GM18907 (cell line): ENCODE data around the gene YPEL3.

Source experiments
- ATAC-seq: cut with Tn5 transposase; IDR thresholded peaks from one replicate; pipeline ENCODE4 v1.9.1; 2021; ENCODE audit warnings: mild to moderate bottlenecking, moderate library complexity; ENCODE audit not compliant: unreplicated experiment

The YPEL3 gene

DNA sequence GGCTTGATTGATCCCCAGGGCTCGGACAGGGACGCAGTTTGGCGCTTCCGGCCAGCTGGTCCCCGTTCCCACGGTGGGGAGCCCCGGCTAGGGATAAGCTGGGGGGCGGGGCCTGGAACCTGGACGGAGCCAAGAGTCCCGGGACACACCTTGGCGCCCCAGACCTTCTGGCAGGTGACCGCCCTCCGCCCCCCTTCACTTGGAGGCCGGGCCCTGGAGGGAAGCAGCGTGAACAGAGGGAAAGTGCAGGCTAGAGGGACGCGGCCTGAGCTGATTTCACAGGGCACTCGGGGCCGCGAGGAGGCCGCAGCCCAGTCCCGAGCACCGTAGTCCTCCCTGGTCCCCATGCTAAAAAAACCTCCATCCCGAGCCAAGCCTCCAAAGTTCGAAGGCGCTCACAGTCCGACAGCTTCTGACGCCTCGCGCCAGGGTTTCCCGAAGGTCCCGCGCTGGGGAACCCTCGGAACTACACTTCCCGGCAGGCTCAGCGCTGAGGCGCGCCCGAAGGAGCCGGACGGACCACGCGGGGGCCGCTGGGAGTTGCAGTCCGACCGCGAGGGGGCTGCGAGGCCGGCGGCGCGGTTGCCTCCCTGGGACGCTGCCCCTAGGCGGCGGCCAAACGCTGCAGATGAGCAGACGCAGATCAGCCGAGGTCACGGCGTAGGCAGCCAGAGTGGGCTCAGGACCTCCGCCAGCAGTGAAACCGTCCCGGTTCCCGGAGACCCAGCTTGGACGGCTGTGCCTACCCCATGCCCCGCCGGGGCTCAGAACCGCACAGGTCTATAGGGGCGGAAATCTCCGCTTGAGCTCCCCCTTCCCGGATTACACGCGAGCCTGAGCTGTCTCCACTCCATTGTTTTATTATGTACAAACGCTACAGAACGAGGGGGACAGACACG lies 4.3 kb downstream of the YPEL3 start, which contains the start of gene TBX6:
TBX6 (minus strand) TSS at position 451 of the 899 bp plus-strand sequence. CDS start 731 bp downstream, outside the sequence.
- peak; percentile 68 for ATAC-seq

DNA sequence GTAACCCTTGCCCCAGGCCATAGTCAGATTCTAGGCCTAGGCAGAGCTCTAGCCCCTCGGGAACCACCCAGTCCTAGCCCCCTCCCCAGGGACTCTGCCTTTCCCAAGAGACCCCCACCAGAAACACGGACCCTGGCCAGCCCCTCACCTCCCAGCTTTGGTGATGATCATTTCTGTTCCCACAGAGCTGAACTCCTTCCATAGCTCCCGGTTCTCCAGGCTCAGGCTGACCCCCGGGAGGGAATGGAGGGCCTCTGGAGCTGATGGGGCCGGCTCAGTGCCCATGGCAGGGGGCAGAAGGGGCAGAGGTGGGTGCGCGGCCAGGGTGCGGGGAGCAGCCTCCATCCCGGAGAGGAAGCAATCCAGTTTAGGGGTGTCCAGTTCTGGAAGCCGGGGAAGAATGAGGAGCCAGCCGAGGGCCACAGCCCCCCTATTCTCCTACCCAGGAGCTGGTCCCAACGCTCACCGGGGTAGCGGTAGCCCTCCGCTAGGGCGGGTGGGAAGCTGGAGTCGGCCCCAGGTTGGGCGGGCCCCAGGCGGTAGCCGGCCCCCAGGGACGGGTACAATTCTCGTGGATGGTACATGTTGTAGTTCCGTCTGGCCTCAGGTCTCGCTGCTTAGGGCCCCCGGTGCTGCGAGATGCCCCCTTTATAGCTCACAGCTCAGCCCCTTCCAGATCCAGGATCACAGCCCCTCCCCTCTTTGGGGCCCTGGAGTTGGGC lies 5.2 kb downstream of the YPEL3 start:
- no peak for ATAC-seq

DNA sequence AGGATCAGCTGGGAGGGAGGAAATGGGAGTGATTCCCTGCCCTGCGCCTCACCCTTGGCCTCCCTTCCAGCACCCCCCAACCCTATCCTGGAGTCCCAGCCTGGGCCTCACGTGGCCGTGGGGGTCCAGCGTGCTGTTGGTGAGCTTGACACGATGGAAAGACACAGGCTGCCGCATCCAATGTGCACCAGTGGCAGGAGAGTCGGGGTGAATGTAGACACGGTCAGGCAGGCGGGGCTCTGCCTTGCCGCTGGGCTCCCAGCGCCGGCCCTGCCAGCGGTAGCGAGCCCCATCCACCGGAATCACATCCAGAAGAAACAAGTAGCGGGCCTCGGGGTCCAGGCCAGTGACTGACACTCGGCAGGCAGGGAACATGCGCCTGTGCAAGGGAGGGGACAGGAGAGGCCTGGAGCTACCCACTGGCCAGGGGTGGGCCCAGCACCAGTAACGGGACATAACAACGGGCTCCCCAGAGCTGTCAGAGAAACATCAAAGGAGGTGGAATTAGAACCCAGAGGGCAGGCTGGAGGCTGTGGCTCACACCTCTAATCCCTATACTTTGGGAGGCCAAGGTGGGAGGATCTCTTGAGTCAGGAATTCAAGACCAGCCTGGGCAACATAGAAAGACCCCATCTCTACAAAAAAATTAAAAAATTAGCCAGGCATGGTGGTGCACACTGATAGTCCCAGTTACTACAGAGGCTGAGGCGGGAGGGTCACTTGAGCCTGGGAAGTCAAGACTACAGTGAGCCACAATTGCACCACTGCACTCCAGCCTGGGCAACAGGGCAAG lies 7.0 kb downstream of the YPEL3 start:
- no peak for ATAC-seq

DNA sequence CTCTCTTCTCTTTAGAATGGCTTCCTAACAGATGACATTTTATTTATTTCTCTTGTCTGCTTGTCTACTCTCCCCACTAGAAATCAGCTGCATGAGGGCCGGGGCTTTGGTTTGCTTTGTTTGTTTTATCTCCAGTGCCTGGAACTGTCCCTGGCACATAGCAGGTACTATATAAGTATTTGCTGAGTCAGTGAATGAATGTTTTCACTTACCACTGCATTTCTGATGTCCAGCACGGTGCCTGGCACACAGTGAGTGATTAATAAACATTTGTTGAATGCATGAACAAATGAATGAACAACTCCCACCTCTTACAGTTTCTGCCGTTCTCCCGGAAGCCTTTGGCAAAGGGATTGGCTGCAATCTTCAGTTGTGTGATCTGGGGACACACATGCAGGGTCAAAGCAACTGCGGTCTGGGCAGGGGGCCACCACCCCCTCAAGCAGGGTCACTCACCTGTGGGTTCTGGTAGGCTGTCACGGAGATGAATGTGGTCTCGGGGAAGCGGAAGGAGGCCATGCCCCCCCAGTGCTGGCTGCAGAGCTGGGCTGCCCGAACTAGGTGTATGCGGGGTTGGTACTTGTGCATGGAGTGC lies 7.7 kb downstream of the YPEL3 start:
- no peak for ATAC-seq

DNA sequence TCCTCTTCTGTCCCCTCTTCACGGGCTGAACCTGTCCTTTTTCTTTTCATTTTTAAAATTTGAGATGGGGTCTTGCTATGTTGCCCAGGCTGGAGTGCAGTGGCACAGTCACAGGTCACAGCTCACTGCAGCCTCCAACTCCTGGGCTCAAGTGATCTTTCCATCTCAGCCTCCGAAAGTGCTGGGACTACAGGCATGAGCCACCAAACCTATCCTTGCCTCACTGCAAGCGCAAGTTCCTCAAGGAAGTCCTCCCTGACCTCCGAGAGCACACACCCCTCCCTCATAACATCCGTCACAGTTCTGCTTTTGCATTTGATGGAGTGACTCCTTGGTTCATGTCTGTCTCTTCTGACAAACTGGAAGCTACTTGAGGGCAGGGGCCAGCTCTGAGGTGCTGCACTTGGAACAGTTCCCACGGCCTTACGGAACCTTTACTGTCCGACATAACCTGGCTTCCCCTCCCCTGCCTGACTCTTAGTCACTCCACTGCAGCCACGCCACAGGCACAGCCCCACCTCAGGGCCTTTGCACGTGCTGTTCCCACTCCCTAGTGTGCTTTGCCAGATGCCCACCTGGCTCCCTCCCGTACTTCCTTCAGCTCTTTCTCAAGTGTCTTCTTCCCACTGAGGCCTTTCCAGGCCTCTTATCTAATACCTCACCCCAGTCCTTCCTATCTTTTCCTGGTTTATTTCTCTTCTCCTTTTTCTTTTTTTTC lies 8.7 kb downstream of the YPEL3 start:
- no peak for ATAC-seq

GRCh38 chr16:30086291-30087140 lies 9.5 kb downstream of the YPEL3 start:
- ATAC-seq: no peak

DNA sequence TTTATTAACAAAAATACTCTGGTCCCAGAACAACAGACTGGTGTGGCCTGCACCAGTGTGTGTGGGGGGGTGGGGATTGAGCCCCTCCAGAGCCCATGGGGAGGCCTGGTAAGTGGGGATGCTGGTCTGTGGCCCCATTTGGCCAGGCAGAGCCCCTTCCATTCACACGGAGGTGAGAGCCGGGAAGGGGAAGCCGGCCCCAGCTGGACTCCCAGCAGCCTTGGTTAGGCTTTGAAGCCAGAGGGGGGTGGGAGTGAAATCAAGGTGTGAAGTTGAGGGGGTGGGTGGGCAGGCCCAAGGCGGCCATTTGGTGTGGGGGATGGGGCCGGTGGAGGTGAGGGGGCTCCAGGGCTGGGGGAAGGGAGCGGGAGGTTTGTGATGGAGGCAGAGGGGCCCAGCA lies 10.2 kb downstream of the YPEL3 start:
- no peak for ATAC-seq

- ATAC-seq: no peak
Measured at GRCh38 chr16:30085247-30085646, 10.8 kb downstream of the YPEL3 start.

GRCh38 chr16:30084816-30085159 lies 11.2 kb downstream of the YPEL3 start:
- no peak for ATAC-seq

DNA sequence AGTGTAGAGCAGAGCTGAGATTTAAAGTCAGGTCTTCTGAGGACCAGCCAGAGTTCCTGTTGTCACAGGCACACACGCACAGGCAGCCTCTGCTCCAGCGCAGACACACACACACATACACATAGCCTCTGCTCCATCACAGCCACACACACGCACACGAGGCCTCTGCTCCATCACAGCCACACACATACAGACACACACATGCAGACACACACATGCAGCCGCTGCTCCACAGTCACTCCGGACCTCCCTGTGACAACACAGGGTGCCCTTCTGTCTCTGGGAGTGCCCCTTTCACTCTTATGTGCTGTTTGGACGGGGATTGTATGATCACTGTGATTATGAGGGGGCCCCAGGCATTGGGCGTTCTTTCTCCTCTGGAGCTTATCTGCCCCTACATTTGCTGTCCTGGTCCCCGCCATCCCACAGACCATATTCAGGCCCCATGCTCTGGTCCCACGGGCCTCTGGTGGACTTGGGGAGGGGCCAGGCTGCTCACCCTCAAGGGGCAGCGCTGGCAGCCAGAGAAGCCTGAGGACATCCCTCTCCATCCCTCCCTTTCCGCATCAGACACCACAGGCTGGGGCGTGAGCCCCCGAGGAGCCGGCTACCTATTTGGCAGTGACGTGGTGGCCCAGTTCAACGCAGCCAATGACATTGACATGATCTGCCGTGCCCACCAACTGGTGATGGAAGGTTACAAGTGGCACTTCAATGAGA lies 11.8 kb downstream of the YPEL3 start:
- ATAC-seq: no peak

GRCh38 chr16:30083216-30084055 lies 12.6 kb downstream of the YPEL3 start:
- ATAC-seq: no peak

DNA sequence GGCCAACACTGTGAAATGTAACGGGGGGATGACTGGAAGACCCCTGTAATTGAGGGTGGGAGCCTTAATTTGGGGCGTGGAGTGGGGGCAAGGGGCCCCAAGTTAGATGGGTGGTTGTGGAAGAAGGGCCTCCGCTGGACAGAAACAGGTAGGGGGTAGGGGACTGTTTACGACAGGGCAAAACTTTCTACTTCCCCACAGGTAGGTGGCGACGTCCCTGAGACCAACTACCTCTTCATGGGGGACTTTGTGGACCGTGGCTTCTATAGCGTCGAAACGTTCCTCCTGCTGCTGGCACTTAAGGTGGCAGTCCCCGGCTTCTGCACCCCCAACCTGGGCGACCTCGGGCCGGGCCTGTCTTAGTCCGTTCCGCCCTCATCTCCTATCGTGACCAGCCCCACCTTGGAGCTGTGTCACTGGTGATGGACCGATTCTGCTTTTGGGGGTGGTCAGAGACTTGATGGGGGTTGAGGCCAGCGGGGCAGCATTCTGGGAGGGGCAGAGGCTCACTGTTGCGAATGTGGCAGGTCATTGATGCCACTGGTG lies 13.4 kb downstream of the YPEL3 start:
- no peak for ATAC-seq

- no peak for ATAC-seq
Measured at GRCh38 chr16:30079480-30079879, 16.5 kb downstream of the YPEL3 start.

GRCh38 chr16:30078744-30079143 lies 17.3 kb downstream of the YPEL3 start:
- ATAC-seq: no peak

DNA sequence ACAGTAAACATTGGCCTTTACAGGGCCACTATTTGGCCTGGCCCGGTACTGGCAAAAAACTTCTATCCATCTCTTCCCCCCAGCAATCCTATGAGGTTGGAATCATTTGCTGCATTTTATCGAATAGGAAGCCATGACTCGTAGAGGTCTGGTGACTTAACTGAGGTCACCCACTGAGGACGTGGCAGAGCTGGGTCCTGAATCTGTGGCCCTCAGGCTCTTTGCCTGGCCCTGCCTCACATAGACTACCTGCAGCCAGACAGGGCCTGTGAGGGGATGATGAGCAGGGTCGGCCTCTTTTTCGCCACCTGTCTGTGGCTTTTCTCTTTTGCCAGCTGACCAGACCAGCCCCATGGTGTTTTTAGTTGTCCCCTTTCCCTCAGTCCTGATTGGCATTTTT lies 18.4 kb downstream of the YPEL3 start:
- no peak for ATAC-seq

- peak; percentile 32 for ATAC-seq
Measured at GRCh38 chr16:30076276-30076791, 19.7 kb downstream of the YPEL3 start.

DNA sequence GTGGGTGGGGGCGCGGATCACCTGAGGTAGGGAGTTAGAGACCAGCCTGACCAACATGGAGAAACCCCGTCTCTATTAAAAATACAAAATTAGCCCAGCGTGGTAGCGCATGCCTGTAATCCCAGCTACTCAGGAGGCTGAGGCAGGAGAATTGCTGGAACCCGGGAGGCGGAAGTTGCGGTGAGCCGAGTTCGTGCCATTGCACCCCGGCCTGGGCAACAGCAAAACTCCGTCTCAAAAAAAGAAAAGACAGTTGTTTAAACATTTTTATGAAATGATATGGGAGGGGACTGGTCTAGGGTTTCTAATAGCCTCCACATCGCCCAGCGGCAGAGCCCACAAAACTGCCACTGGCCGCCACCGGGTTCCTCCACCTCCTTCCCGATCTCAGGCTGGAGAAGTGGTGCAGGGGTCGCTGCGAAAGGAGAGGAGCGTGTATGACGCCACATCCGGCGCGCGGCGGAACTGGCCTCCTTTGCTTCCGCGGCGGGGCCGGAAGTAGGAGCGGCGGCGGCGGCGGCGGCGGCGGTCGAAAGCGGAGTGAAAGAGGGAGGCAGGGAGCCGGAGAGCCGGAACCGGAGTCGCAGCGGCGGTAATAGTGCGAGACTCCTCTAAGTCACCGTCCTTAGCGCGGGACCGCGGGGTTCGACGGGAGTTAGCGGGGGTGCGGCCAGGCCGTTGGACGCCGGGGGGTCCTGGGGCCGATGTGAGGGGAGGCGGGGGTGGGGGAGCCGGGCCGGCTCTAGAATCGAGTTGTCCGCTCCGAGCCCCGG lies 20.3 kb downstream of the YPEL3 start, which contains the start of gene PPP4C:
PPP4C (plus strand) TSS at position 492 of the 773 bp plus-strand sequence. CDS start 384 bp downstream, outside the sequence.
- ATAC-seq: peak; percentile 76
